GM12874 (cell line): ENCODE data around the gene ADD1.

Experiments used
- TF ChIP-seq, protein P1 (sequence below): IDR thresholded peaks from 2 replicates; pipeline ENCODE4 v1.5.1; 2011; ENCODE audit warnings: low read depth, mild to moderate bottlenecking, control low read depth, low read length, moderate library complexity; ENCODE audit not compliant: insufficient read depth

Gene ADD1

DNA sequence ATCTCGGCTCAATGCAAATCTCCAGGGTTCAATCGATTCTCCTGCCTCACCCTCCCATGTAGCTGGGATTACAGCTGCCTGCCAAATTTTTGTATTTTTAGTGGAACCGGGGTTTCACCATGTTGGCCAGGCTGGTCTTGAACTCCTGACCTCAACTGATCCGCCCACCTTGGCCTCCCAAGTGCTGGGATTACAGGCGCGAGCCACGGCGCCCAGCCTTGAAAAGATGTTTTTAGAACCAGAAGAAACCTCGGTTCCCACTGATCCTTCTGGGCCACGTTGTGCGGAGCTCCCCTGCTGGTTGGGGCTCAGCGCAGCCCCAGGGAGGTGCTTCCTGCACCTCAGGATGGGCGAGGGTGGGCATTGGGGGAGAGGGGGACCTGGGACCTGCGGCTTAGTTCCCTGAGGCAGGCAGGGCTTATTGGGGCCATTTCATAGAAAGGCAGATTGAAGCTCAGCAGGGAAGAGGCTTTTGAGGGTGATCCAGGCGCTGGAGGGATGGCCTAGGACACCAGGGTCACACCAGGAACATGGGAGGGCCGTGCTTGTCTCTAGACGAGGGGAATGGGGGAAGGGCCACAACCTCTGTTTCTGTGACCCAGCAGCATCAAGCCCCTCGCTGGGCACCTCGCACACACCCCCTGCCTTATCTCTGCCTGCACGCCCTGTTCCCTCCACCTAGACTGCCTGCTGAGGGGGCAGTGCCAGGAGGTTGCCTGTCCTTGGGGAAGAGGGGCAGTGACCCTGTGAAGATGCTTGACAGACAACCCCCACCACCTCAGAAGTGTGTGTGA is 6.3 kb upstream of the ADD1 start:
- TF ChIP-seq, protein P1, sequence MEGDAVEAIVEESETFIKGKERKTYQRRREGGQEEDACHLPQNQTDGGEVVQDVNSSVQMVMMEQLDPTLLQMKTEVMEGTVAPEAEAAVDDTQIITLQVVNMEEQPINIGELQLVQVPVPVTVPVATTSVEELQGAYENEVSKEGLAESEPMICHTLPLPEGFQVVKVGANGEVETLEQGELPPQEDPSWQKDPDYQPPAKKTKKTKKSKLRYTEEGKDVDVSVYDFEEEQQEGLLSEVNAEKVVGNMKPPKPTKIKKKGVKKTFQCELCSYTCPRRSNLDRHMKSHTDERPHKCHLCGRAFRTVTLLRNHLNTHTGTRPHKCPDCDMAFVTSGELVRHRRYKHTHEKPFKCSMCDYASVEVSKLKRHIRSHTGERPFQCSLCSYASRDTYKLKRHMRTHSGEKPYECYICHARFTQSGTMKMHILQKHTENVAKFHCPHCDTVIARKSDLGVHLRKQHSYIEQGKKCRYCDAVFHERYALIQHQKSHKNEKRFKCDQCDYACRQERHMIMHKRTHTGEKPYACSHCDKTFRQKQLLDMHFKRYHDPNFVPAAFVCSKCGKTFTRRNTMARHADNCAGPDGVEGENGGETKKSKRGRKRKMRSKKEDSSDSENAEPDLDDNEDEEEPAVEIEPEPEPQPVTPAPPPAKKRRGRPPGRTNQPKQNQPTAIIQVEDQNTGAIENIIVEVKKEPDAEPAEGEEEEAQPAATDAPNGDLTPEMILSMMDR = no peak

DNA sequence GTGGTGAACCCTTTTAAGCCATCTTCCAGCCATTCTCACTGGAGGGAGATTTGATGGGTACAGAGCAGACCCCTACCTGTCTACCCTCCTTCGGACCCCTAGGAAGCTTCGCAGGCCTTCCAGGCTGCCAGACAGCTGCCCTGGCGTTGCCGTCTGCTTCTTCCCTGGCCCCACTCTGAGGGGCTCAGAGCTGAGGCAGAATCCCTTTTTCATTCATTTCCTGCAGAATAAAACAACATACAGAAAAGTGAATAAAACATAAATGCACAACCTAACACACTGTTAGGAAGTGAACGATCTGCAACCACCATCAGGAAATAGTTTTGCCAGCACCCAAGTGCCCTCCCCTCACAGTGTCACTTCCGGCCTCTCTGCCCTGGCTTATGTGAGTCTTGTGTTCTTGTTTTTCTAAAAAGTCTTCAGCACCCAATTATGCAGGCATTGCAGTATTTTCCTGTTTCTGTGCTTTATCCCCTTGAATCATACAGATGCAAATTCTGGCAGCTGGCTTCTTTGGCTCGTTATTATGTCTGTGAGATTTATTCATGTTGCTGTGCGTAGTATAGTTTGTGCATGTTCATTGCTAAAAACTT is 5.6 kb upstream of the ADD1 start:
- TF ChIP-seq, protein P1 = no peak

DNA sequence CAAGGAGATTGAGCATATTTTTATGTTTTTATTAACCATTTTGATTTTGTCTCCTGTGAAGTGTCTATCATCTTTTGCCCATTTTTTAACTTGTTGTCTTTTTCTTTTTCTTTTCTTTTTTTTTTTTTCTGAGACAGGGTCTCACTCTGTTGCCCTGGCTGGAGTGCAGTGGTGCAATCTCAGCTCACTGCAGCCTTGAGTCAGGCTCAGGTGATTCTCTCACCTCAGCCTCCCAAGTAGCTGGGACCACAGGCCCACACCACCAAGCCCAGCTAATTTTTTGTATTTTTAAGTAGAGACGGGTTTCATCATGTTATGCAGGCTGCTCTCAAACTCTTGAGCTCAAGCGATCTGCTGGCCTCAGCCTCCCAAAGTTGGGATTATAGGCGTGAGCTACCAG is 4.6 kb upstream of the ADD1 start:
- TF ChIP-seq, protein P1 = no peak

DNA sequence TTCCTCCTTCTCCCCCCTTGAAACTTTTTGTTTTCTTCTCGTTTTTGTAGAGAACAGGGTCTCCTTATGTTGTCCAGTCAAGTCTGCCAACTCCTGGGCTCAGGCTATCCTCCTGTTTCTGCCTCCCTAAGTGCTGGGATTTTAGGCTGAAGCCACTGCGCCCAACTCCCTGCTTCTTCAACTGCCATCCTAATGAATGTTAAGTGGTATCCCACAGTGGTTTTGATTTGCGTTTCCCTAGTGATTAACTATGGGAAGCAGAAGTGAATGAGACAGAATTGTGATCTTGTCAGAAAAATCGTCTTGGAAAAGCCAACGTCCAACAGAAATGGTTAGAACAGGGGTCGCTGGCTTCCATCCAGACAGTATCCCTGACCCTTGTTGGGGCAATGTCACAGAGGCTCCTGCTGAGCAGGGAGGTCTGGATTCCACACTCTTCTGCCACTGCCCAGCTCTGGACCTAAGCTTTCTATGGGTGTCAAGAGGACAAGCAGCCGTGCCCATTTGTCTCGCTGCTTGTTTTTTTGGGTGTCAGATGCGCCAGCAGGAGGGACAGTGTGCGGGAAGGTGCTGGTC is 869 bp upstream of the ADD1 start:
- TF ChIP-seq, protein P1 = no peak

DNA sequence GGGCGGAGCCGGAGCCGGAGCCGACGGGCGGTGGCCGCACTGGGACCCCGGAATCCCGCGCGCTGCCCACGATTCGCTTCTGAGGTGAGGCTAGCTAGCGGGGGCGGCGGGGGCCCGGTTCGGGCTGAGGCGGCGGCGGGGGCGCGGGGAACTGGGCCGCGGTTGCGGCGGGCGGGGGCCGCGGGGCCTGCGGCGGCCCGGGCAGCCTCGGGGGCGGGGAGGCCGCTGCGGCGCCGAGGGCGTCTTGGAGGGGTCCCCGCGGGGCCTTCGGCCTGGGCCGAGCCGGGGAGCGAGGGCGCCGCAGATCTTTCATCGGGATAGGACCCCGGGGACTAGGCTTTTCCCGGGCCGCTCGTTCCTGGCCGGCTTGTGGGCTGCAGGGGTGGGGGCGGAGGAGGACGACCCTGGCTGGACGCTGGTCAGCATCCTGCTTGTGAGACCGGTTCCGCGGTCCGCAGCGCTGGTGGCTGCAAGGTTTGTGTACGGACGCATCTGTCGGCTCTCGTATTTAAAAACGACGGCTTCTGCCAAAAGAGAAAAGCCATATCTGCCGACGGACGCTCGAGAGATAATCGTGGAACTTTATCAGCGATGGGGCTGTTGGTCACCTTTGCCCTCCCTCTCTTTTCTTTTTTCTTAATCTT is 419 bp downstream of the ADD1 start:
- TF ChIP-seq, protein P1 = no peak

DNA sequence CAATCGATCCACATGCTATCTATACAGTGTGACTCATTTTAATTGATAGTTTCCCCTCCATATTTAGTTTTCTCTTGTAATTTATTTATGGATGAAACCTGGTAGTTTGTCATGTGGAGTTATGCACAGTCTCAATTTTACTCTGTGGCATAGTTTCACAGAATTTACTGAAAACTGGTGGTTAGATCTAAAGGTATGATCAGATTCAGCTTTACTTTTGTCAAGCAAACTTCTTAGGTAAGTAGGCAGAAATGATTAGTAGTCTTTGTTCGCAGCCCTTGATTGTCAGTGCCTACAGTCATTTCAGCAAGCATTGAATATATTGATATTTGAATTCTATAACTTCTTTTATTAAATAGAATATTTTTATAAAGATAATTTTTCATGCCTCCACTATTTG is 2.5 kb downstream of the ADD1 start:
- TF ChIP-seq, protein P1 = no peak

DNA sequence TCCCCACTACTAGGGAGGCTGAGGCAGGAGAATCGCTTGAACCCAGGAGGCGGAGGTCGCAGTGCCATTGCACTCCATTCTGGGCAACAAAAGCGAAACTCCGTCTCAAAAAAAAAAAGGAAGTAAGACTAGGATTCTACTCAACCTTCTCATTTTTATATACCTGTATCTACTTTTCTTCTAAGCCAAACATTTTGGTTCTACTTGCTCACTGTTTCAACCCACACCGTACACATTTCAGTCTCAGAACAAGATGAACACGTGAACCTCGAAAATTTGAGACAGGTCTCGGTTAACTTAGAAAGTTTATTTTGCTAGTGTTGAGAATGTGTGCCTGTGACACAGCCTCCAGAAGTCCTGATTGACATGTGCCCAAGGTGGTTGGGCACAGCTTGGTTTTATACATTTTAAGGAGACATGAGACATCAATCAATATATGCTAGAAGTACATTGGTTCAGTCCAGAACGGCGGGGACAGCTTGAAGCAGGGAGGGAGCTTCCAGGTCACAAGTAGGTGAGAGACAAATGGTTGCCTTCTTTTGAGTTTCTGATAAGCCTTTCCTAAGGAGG is 3.7 kb downstream of the ADD1 start:
- TF ChIP-seq, protein P1 = no peak
